Stomach (tissue), 4 donors: Measurements from ENCODE around the gene EGFL6.

ENCODE experiments used
- CTCF ChIP-seq, 7 experiments: fragments of 450-650 bp in 4 of 7; fragments of 200-600 bp in 3 of 7; sonication (generic) in 3 of 7; IDR thresholded peaks; one replicate each; pipeline ENCODE4 v1.5.1; 2016 to 2019; ENCODE audit warnings: antibody characterized with exemption in 7 of 7, control low read depth in 2 of 7, mild to moderate bottlenecking in 1 of 7
- POLR2A ChIP-seq, 4 donors: fragments of 450-650 bp; IDR thresholded peaks; one replicate each; pipeline ENCODE4 v1.6.1; 2016; ENCODE audit warnings: antibody characterized with exemption in 4 of 4, control low read depth in 2 of 4, mild to moderate bottlenecking in 1 of 4, moderate library complexity in 1 of 4
- POLR2AphosphoS5 ChIP-seq, 3 donors: sonication (generic); formaldehyde crosslinking; IDR thresholded peaks; one replicate each; pipeline ENCODE4 v1.6.1; 2016; ENCODE audit warnings: antibody characterized with exemption in 3 of 3

- TF ChIP-seq CTCF (IDR thresholded peaks at IDR 0.05) (no peak), POLR2A (IDR thresholded peaks at IDR 0.05) (no peak), POLR2AphosphoS5 (IDR thresholded peaks at IDR 0.05) (no peak)
Observed at GRCh38 chrX:13552892-13553291, 16.5 kb upstream of the EGFL6 start.
